SKM-1 (cell line): ENCODE results near the gene SEMA3A.
"Not testable (repeated sequence)": the region's sequence is repeated elsewhere in the genome, so short reads cannot be mapped to it uniquely, and the experiment has no call there.

ENCODE experiments used
- DNase-seq: peaks from one replicate; lab custom pipeline; 2025; ENCODE audit not compliant: unreplicated experiment; lab: John Stamatoyannopoulos, UW

Gene SEMA3A

DNA sequence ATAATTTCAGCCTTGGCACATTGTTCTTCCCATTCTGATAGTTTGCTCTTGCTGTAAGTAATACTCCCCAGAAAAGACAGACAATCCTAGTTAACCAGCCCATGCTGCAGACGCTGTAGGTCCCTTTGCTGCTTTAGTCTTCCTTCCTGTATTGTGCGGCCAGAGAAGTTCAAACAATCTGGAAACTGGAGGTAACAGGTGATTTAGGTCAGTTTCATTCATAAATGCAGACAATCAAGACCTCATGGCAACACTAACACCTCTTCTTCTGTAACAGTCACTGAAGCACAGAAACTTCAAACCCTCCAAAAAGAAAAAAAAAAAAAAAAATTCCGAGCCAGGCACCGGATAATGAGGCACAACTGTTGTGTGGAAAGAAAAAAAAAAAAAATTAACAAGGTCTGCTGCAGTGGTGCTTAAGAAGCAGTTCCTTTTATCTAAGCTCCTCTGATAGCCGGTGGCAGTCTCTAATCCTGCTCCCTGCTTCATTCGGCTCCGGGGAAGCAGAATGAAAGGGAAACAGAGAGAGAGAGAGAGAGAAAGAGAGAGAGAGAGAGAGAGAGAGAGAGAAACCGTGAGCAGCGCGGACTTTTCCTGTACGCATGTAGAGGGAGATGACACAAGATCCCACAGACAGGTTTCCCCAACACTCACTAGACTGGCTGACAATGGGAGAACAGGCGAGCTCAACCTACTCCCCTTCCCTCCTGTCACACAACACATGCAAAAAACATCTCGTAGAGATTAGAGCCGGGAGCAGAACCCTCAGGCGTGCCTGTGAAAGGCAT is at the start of gene SEMA3A:
SEMA3A (minus strand) TSS at position 306 of the 788 bp plus-strand sequence; CDS start at position 103, 203 bp downstream.
- DNase-seq = peak; percentile 57

DNA sequence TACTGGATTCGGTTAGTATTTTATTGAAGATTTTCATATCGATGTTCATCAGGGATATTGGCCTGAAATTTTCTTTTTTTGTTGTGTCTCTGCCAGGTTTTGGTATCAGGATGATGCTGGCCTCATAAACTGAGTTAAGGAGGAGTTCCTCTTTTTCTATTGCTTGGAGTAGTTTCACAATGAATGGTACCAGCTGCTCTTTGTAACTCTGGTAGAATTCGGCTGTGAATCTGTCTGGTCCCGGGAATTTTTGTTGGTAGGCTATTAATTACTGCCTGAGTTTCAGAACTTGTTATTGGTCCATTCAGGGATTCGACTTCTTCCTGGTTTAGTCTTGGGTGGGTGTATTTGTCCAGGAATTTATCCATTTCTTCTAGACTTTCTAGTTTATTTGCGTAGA is 48.4 kb upstream of the SEMA3A start:
- DNase-seq = peak; percentile 12

DNA sequence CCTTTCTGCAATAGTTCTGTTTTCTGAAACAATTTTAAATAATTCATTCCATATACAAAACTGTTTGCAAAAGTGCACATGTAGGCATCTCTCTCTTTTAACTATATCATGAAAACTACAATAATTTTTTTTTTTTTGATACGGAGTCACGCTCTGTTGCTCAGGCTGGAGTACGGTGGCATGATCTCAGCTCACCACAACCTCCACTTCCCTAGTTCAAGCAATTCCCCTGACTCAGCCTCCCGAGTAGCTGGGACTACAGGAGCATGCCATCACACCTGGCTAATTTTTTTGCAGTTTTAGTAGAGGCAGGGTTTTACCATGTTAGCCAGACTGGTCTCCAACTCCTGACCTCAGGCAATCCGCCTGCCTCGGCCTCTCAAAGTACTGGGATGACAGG is 44.0 kb upstream of the SEMA3A start:
- no peak for DNase-seq

DNA sequence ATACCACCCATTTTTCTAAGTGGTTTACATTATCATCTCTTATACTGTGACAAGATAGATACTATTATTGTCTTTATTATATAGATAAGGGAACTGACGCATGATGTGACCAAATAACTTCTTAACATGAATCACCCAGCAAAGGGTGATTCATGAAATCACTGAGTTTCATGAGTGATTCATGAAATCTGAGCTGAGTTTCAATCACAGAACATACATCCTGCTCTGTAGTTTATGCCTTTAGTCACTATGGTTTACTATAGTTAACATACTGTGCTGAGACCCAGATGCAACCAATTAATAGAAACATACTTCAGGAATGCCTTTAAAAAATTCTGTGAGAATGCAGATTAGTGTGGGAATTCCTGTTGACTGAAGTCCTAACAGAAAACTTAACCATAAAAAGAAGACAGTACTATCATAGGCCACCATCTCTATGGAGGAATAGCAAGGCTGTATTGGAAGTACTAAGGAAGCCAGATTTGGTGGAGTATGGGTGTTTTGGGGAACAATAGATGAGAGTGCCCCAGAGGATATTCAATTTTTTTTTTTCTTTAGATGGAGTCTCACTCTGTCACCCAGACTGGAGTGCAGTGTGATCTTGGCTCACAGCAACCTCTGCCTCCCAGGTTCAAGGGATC is 43.1 kb upstream of the SEMA3A start:
- DNase-seq = no peak

DNA sequence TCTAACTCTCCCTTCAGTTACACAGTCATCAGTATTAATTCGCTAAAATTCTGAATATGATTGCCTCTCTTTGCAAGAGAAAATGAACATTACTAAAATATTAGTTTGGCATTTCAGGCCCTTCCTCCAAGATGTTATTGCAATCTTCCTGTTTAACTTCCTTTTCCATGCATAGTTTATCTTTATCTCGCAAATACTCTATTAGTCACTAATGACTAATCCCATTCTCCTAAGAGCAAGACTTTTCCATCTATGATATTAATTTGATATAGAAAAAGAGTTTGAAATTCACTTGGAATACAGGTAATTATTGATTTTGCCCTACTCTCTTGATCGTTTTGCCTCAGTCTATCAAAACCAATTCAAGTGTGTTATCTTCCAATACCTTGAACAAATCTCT is 41.8 kb upstream of the SEMA3A start:
- no peak for DNase-seq

DNA sequence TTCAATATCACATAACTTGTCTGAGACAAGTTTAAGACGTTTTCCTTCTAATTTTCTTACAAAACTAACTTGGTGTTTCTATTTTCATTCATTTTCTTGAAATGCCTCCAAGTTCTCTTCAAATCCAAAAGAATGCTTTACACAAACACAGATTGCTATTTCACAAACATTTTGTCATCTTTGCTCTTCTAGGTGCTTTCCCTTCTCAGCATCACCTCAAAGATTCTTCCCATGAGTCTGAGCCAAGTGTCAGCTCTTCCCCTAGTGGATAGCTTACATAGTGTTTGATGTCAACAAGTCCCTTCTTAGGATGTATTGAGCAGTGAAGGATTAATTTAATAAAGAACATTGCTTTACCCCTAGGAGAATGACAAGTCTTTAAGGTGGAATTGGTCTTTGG is 38.1 kb upstream of the SEMA3A start:
- no peak for DNase-seq

DNA sequence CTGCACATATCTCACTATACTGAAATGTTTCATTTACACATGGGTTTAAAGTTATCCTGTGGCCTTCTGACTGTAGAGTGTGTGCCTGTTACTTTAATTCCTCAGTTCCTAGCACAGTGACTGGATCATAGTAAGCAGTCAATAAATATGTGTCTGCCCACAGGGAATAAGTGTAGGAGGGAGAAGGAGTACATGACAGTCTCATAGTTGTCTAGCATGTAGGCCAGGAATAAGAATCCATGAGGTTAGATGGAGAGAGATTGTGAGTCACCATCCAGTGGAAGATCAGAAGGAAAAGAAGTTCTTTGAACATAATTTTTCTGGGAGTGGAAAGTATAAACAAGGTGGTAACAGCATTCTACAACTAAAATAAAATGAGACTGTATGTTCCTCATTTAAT is 36.6 kb upstream of the SEMA3A start:
- DNase-seq = no peak

DNA sequence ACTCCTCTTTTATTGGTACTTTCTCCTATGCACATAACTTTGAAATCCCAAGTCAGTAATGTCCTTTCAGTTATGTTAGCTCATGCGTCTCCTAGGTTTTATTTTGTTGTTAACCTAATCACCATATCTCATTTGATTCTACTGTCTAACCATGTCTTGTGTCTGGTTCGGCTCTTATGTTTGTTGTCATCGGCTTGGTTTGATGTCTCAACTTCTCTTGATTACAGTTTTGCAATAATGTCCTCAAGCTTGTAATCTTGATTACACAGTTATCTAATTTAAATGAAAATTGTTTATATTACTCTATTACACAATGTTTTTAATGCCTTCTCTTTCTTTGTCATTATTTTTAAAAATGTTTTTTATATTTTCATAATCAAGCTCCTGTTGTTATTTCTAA is 35.9 kb upstream of the SEMA3A start:
- DNase-seq = no peak

DNA sequence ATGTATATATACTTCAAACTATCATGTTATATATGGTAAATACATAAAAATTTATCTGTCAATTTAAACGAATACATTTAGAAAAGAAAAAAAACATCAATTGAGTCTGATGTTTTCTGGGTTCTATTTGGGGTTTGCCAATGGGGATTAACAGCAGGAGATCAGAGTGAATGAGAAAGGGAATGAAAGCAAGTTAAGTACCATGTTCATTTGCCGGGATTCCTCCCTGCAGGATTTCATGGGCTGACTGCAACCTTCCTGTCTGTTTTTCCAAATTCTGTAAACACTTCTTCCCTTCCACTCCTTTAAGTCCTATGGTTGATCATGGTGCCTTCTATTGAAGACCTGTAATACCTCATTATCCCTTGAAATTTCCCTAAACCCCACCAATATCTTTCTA is 33.9 kb upstream of the SEMA3A start:
- no peak for DNase-seq

DNA sequence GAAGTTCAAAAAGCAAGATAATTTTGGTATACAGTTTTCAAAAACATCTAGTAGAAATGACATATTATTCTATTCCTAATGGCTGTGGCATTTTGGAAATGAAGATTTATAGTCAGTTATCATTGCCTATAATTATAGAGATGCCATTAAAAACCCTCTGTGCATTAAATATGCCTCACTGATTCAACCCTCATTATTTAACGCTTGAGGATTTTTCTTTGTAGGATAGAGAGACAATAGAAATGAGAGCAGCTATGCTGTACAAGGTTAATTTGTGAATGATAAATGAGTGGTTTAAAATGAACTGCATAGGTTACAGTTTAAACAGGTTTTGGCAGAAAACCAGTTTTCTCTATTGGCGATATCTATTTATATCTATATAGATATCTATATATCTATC is 32.2 kb upstream of the SEMA3A start:
- no peak for DNase-seq

DNA sequence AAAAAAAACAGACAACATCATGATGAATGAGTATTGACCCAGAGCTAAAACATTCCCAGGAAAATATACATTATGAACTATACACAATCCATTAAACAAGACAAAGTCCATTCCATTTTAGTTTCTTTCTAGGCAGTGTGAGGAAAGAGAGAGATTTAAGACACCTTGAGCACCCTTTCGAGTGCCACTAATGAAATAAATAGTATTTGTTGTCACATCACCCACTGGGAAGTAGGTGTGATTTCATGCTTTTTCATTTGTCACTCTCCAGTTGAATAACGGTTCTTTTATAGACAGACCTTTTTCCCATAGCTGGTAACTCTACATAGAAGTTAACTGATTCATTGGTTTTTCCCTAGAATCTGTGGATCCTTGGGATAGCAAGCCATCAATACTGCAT is 29.9 kb upstream of the SEMA3A start:
- DNase-seq = no peak

DNA sequence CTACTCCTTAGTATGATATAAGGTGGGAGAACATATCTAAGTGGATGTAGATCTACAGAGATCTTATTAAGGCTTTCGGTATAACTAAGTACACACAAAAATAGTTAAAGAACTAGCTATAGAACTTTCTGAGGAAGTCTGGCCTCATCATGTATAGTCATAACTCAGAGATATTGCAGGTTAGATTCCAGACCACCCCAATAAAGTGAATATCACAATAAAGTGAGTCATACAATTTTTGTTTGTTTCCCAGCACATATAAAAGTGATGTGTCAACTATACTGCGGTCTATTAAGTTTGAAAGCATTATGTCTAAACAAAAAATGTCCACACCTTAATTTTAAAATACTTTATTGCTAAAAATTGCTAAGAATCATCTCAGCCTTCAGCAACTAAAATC is 24.7 kb upstream of the SEMA3A start:
- no peak for DNase-seq

DNA sequence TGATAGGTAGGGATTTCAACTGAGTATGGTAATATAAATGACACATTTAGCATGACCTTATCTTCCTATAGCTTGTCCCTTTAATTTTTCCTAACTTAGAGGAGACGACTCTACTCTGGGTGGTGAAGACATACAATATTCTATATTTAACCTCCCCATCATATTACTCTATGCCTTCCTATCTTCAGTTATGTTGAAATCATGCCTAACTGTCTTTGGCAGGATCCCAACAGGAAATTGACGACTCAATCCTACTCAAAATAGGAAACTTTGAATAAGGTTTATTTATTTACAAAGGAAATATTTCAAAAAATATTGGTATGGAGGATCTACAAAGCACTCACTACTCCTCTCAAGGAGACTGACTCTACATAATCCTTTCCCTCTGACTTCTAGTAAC is 24.1 kb upstream of the SEMA3A start:
- DNase-seq = peak; percentile 22

DNA sequence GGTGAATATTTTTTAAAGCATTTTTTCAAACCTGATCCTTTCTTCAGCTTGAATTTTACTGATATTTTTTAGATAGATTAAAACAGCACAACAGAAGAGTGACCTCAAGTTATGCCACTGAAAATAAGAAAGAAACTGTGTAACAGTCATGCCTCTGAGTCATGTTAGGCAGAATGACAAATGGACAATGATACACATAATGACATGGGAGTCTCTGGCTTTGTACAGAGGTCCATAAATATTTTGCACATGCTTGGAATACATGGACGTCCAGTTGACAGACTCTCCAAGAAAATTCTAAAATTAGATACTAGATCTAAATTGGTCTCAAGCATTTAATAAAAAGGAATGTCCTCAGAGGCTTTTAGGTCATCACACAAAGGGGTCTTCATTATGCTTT is 21.9 kb upstream of the SEMA3A start:
- no peak for DNase-seq

DNA sequence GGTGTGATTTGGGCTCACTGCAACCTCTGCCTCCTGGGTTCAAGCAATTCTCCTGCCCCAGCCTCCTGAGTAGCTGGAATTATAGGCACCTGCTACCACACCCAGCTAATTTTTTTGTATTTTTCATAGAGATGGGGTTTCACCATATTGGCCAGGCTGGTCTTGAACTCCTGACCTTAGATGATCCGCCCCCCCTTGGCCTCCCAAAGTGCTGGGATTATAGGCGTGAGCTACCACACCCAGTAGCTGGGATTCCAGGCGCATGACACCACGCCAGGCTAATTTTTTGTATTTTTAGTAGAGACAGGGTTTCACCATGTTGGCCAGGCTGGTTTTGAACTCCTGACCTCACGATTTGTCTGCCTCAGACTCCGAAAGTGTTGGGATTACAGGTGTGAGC is 20.2 kb upstream of the SEMA3A start:
- not testable (repeated sequence) for DNase-seq

DNA sequence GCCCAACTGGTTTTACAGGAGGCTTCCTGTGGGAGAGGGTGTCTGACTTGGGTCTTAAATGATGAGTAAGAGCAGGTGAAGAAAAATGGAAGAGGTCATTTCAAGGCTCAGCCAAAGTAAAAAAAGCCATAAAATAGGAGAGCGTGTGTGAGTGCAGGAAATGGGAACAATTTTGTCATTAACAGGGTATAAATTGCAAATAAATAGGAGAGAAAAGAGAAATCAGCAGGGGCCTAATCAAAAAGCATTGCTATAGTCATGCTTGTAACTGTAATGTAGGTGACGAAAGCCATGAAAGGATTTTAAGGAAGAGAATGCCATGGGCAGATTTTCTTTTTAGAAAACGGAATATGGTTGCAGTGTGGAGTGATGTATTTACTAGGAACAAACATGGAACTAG is 15.7 kb upstream of the SEMA3A start:
- no peak for DNase-seq

DNA sequence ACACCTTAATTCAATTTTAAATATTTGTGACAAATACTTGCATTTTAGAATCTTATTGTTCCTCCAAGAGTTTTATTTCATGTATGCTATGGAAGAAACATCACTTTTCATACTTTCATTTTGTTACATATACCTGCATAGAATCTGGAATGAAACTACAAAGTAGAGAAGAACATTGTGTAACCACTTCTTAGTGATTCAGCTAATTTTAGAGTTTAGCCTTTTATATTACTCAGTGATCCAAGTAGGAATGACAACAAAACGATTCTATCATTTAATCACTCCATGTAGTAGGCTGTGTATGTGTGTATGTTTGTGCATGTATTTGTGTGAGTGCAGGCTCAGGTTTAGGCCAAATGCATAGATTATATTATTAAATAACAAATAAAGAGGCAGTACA is 14.4 kb upstream of the SEMA3A start:
- DNase-seq = no peak

DNA sequence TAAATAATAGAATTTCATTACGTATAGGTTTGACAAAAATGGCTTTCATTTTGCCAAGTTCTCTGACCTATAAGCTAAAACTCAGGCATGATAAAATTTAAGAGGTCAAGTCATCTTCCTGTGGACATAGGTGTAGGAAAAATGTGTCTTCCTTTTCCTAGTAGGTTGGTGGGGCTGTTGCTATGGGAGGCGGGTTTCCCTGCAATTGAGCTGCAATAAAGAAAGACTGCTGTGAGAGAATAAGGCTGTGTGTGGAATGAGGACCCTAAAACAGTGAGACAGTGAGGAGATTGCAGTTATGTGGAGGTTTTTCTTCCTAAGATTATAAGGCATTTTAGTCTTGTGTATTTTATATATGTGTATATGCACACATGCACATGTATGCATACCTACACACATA is 13.0 kb upstream of the SEMA3A start:
- DNase-seq = no peak

DNA sequence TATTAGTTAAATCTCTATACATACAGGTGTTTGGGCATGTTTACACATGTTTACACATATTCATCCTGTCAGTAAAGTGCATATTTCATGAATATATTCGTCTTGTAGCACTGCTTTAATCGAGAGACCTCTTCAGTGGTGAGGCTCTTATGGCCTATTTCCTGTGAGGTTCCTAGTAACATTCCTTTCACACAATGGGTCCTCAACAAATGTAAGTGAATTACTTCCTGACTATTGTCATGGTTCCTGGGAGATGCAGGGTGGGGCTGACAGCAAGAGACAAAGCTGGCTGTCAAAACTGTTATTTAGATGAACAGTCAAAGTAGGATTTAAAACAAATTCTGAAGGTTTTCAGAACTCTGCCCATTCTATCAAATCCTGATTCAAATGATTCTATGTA is 12.4 kb upstream of the SEMA3A start:
- no peak for DNase-seq

DNA sequence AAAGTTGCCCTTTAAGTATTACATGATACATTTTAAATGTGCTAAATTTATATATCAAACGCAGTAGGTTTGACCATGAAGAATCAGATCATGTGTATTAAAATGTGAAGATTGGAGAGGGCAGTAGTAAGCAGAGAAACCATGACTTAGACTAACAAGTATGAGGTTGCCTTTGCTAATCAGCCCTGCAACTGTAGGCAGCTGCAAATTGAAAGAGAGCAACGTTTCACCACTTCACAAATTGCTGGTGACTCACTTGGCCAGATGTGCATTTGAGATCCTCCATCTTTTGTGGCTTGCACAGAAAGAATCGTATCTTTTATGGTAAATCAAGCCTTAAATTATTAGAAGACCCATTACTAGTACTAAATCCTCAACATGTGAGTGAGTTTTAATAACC is 10.1 kb upstream of the SEMA3A start:
- DNase-seq = no peak

DNA sequence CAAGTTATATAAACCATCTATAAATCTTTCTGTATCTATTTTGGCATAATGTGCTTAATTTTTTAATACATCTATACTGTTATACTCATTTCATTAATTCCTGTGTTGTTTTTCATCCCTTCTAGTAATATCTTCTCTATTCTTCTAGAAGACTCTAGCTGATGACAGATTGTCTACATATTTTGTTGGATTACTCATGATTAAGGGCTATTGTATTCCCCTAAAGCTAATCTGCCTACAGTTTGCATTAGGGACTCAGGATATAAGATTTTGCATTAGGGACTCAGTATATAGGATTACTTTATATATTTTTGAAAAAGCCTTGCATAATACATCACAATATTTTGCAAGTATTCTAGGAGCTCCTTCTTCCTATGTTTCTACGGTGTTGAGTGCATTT is 8.3 kb upstream of the SEMA3A start:
- DNase-seq = no peak

DNA sequence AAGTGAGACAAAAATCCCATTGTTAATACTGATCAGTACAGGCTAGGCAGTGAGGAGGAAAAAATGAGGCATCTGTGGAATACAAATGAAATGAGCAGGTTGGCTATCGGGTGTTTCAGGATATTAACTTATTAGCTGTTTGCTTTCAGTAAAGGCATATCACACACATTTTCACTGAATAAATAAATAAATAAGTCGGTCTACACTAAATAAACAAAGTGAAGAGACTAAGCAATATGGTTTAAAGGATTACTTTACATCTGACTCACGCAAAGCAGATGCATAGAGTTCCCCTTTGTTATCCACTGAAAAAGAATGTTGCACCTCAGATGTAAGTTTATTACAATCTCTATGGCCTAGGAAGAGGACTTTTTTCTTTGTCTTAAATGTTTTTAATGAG is 6.3 kb upstream of the SEMA3A start:
- DNase-seq = no peak

DNA sequence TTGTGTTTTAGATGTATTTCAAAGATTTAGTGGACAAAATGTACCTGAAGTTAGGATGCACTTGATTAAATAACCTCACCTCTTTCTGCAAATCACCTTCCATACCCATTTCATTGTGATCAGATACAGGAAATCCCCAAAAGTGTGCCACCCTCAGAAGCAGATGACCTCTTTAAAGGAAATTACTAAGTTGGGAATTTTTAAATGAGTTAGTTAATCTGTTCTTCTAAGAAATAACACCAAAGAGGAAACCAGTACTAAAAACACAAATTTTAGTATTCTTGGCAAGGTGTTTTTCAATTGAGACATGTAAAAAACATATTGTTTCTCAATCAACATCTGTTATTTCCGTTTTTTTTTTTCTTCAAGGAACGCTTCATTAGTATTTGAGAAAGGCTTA is 4.6 kb upstream of the SEMA3A start:
- DNase-seq = no peak
